Dendritic cell treated with granulocyte-macrophage colony-stimulating factor and Interleukin-4, amounts not matched to agents 40 ng/mL and 50 ng/mL, for 4 days (primary cell): ENCODE data around the gene ZNF319.

ENCODE experiments used
- H3K27ac Mint-ChIP-seq: one replicate; pipeline ENCODE4 v1.8.0; 2022; ENCODE audit warnings: mild to moderate bottlenecking, mixed read lengths
- H3K27me3 Mint-ChIP-seq: one replicate; pipeline ENCODE4 v1.8.0; 2022; ENCODE audit warnings: mild to moderate bottlenecking, mixed read lengths
- H3K36me3 Mint-ChIP-seq: one replicate; pipeline ENCODE4 v1.8.0; 2022; ENCODE audit warnings: low read depth, mixed read lengths
- H3K4me1 Mint-ChIP-seq: one replicate; pipeline ENCODE4 v1.8.0; 2022; ENCODE audit warnings: low read depth, mixed read lengths
- H3K4me3 Mint-ChIP-seq: one replicate; pipeline ENCODE4 v1.8.0; 2022; ENCODE audit warnings: mild to moderate bottlenecking, moderate library complexity, mixed read lengths
- H3K9me3 Mint-ChIP-seq: one replicate; pipeline ENCODE4 v1.8.0; 2022; ENCODE audit warnings: mixed read lengths
- intact Hi-C: fragments of 100-400 bp; cut with micrococcal nuclease; formaldehyde crosslinking; loops from one replicate; pipeline ENCODE4 v1.15.0; 2022

The ZNF319 gene

GRCh38 chr16:58041628-58041955 is 41.1 kb upstream of the ZNF319 start:
- Mint-ChIP-seq H3K27ac (no peak overlapping the region), H3K4me3 (no peak overlapping the region), H3K4me1 (no peaks in the 10 kb centered on the region), H3K27me3 (no peaks in the 10 kb centered on the region), H3K9me3 (no peaks in the 10 kb centered on the region), H3K36me3 (no peaks in the 10 kb centered on the region)
- intact Hi-C loops: no loop called here

- no peaks in the 10 kb centered on the region for H3K36me3 Mint-ChIP-seq
- no peaks in the 10 kb centered on the region for H3K9me3 Mint-ChIP-seq
- peak overlapping the region; percentile 31 for H3K27ac Mint-ChIP-seq
- no peaks in the 10 kb centered on the region for H3K4me1 Mint-ChIP-seq
- intact Hi-C loops: no loop called here
- H3K4me3 Mint-ChIP-seq: no peak overlapping the region
- no peaks in the 10 kb centered on the region for H3K27me3 Mint-ChIP-seq
Measured at GRCh38 chr16:58040945-58041627, 40.6 kb upstream of the ZNF319 start.

GRCh38 chr16:58040496-58040846 is 40.0 kb upstream of the ZNF319 start:
- no peaks in the 10 kb centered on the region for H3K27me3 Mint-ChIP-seq
- no peaks in the 10 kb centered on the region for H3K4me1 Mint-ChIP-seq
- H3K27ac Mint-ChIP-seq: no peak overlapping the region
- intact Hi-C loops: no loop called here
- no peaks in the 10 kb centered on the region for H3K9me3 Mint-ChIP-seq
- no peaks in the 10 kb centered on the region for H3K36me3 Mint-ChIP-seq
- no peak overlapping the region for H3K4me3 Mint-ChIP-seq

GRCh38 chr16:58039829-58040495 is 39.5 kb upstream of the ZNF319 start:
- H3K27ac Mint-ChIP-seq: no peak overlapping the region
- intact Hi-C loops: no loop called here
- no peak overlapping the region for H3K4me3 Mint-ChIP-seq
- no peaks in the 10 kb centered on the region for H3K27me3 Mint-ChIP-seq
- no peaks in the 10 kb centered on the region for H3K4me1 Mint-ChIP-seq
- H3K9me3 Mint-ChIP-seq: no peaks in the 10 kb centered on the region
- no peaks in the 10 kb centered on the region for H3K36me3 Mint-ChIP-seq

GRCh38 chr16:58038219-58038641 is 37.8 kb upstream of the ZNF319 start:
- no peak overlapping the region for H3K27ac Mint-ChIP-seq
- H3K4me3 Mint-ChIP-seq: no peak overlapping the region
- no peaks in the 10 kb centered on the region for H3K4me1 Mint-ChIP-seq
- H3K36me3 Mint-ChIP-seq: no peaks in the 10 kb centered on the region
- intact Hi-C loops: no loop called here
- H3K27me3 Mint-ChIP-seq: no peaks in the 10 kb centered on the region
- H3K9me3 Mint-ChIP-seq: no peaks in the 10 kb centered on the region

GRCh38 chr16:58037365-58038057 is 37.0 kb upstream of the ZNF319 start:
- Mint-ChIP-seq H3K9me3 (no peaks in the 10 kb centered on the region), H3K4me3 (no peak overlapping the region), H3K27ac (no peak overlapping the region), H3K36me3 (no peaks in the 10 kb centered on the region), H3K4me1 (no peaks in the 10 kb centered on the region), H3K27me3 (no peaks in the 10 kb centered on the region)
- intact Hi-C loops: no loop called here

- Mint-ChIP-seq H3K4me1 (no peaks in the 10 kb centered on the region), H3K27me3 (no peaks in the 10 kb centered on the region), H3K4me3 (no peak overlapping the region), H3K27ac (no peak overlapping the region), H3K9me3 (no peaks in the 10 kb centered on the region), H3K36me3 (no peaks in the 10 kb centered on the region)
- intact Hi-C loops: no loop called here
Measured at GRCh38 chr16:58036943-58037342, 36.5 kb upstream of the ZNF319 start.

- intact Hi-C loops: no loop called here
- no peak overlapping the region for H3K4me3 Mint-ChIP-seq
Measured at GRCh38 chr16:58035356-58036170, 35.1 kb upstream of the ZNF319 start.

GRCh38 chr16:58034774-58035173 is 34.3 kb upstream of the ZNF319 start:
- Mint-ChIP-seq H3K4me3 (no peak overlapping the region), H3K9me3 (no peaks in the 10 kb centered on the region), H3K36me3 (no peaks in the 10 kb centered on the region), H3K27me3 (peaks cover 6% of the 10 kb centered on the region), H3K4me1 (peaks cover 5% of the 10 kb centered on the region), H3K27ac (no peak overlapping the region)
- intact Hi-C loops: no loop called here

More at GRCh38 chr16:58035356-58036170, 35.1 kb upstream of the ZNF319 start:
- Mint-ChIP-seq H3K4me1 (peaks cover 5% of the 10 kb centered on the region), H3K36me3 (no peaks in the 10 kb centered on the region), H3K27ac (no peak overlapping the region), H3K27me3 (peaks cover under 1% of the 10 kb centered on the region), H3K9me3 (no peaks in the 10 kb centered on the region)

GRCh38 chr16:58034128-58034685 is 33.7 kb upstream of the ZNF319 start:
- no peak overlapping the region for H3K4me3 Mint-ChIP-seq
- H3K9me3 Mint-ChIP-seq: no peaks in the 10 kb centered on the region
- no peaks in the 10 kb centered on the region for H3K36me3 Mint-ChIP-seq
- intact Hi-C loops: no loop called here
- no peak overlapping the region for H3K27ac Mint-ChIP-seq
- peaks cover 5% of the 10 kb centered on the region for H3K4me1 Mint-ChIP-seq
- peaks cover 11% of the 10 kb centered on the region for H3K27me3 Mint-ChIP-seq

- Mint-ChIP-seq H3K9me3 (no peaks in the 10 kb centered on the region), H3K4me3 (no peak overlapping the region), H3K4me1 (peaks cover 11% of the 10 kb centered on the region), H3K27me3 (peaks cover 25% of the 10 kb centered on the region), H3K27ac (no peak overlapping the region), H3K36me3 (no peaks in the 10 kb centered on the region)
- intact Hi-C loops: no loop called here
Measured at GRCh38 chr16:58032710-58033293, 32.3 kb upstream of the ZNF319 start.

GRCh38 chr16:58031016-58031800 is 30.7 kb upstream of the ZNF319 start:
- H3K4me1 Mint-ChIP-seq: peaks cover 17% of the 10 kb centered on the region
- peaks cover 41% of the 10 kb centered on the region for H3K27me3 Mint-ChIP-seq
- H3K4me3 Mint-ChIP-seq: no peak overlapping the region
- no peak overlapping the region for H3K27ac Mint-ChIP-seq
- no peaks in the 10 kb centered on the region for H3K36me3 Mint-ChIP-seq
- H3K9me3 Mint-ChIP-seq: no peaks in the 10 kb centered on the region
- intact Hi-C loops: no loop called here
